GM19452 (cell line): Measurements from ENCODE around the gene SLC24A4.

Experiments
- ATAC-seq: cut with Tn5 transposase; IDR thresholded peaks from one replicate; pipeline ENCODE4 v1.9.1; 2021; ENCODE audit not compliant: unreplicated experiment

SLC24A4 gene

GRCh38 chr14:92514844-92515514 is 192.0 kb downstream of the SLC24A4 start:
- ATAC-seq, result no peak

GRCh38 chr14:92515546-92516343 is 192.8 kb downstream of the SLC24A4 start:
- ATAC-seq, result no peak

- no peak for ATAC-seq
These were observed 193.5 kb downstream of the SLC24A4 start for GRCh38 chr14:92516344-92516965.

- no peak for ATAC-seq
These were observed 194.1 kb downstream of the SLC24A4 start for GRCh38 chr14:92516966-92517506.

- no peak for ATAC-seq
These were observed 194.8 kb downstream of the SLC24A4 start for GRCh38 chr14:92517761-92518160.

- ATAC-seq, result peak; percentile 17
These were observed 196.5 kb downstream of the SLC24A4 start for GRCh38 chr14:92519246-92520101.

- peak; percentile 52 for ATAC-seq
These were observed 197.4 kb downstream of the SLC24A4 start for GRCh38 chr14:92520102-92521057.

- no peak for ATAC-seq
These were observed 198.1 kb downstream of the SLC24A4 start for GRCh38 chr14:92521058-92521415.

- ATAC-seq, result no peak
These were observed 200.8 kb downstream of the SLC24A4 start for GRCh38 chr14:92523752-92524151.

- ATAC-seq, result no peak
These were observed 201.7 kb downstream of the SLC24A4 start for GRCh38 chr14:92524602-92525185.

- ATAC-seq, result no peak
These were observed 202.5 kb downstream of the SLC24A4 start for GRCh38 chr14:92525322-92526095.

- no peak for ATAC-seq
These were observed 204.8 kb downstream of the SLC24A4 start for GRCh38 chr14:92527721-92528120.

- no peak for ATAC-seq
These were observed 205.6 kb downstream of the SLC24A4 start for GRCh38 chr14:92528486-92529100.

GRCh38 chr14:92529903-92530302 is 206.9 kb downstream of the SLC24A4 start:
- no peak for ATAC-seq

- peak; percentile 55 for ATAC-seq
These were observed 208.3 kb downstream of the SLC24A4 start for GRCh38 chr14:92531106-92531873.

- ATAC-seq, result no peak
These were observed 209.7 kb downstream of the SLC24A4 start for GRCh38 chr14:92532490-92533163.
